Stomach (tissue), 4 donors: ENCODE measurements around the gene SH2D5.

Source experiments
- EP300 ChIP-seq: sonication (generic); formaldehyde crosslinking; IDR thresholded peaks from one replicate; pipeline ENCODE4 v1.6.1; 2017; ENCODE audit warnings: antibody characterized with exemption
- POLR2AphosphoS5 ChIP-seq, 3 donors: sonication (generic); formaldehyde crosslinking; IDR thresholded peaks; one replicate each; pipeline ENCODE4 v1.6.1; 2016; ENCODE audit warnings: antibody characterized with exemption in 3 of 3
- TF ChIP-seq, protein P1 (sequence below), 7 experiments: fragments of 450-650 bp in 4 of 7; fragments of 200-600 bp in 3 of 7; sonication (generic) in 3 of 7; IDR thresholded peaks; one replicate each; pipeline ENCODE4 v1.5.1; 2016 to 2019; ENCODE audit warnings: antibody characterized with exemption in 7 of 7, control low read depth in 2 of 7, mild to moderate bottlenecking in 1 of 7

DNA sequence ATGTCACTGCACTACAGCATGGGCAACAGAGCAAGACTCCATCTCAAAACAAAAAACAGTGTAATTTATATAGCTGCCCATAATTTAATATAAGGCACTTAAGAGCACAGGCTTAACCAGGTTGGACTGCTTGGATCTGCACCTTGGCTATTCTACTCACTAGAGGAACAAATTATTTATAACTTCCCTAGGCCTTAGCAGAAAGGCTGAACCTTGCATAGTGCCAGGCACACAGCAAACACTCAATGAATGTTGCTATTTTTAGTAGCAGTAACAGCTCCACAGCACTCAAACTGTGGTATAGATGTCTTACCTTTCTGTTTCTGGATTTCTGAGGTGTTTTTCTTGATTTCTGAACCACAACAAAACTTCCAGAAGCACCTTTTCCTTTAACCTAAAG lies 34.8 kb upstream of the SH2D5 start:
- TF ChIP-seq, protein P1, sequence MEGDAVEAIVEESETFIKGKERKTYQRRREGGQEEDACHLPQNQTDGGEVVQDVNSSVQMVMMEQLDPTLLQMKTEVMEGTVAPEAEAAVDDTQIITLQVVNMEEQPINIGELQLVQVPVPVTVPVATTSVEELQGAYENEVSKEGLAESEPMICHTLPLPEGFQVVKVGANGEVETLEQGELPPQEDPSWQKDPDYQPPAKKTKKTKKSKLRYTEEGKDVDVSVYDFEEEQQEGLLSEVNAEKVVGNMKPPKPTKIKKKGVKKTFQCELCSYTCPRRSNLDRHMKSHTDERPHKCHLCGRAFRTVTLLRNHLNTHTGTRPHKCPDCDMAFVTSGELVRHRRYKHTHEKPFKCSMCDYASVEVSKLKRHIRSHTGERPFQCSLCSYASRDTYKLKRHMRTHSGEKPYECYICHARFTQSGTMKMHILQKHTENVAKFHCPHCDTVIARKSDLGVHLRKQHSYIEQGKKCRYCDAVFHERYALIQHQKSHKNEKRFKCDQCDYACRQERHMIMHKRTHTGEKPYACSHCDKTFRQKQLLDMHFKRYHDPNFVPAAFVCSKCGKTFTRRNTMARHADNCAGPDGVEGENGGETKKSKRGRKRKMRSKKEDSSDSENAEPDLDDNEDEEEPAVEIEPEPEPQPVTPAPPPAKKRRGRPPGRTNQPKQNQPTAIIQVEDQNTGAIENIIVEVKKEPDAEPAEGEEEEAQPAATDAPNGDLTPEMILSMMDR (IDR thresholded peaks at IDR 0.05) = no peak
- TF ChIP-seq EP300 = no peak
- no peak for TF ChIP-seq POLR2AphosphoS5 (IDR thresholded peaks at IDR 0.05)
